IMR-90 (cell line): Measurements from ENCODE around the gene GLCCI1.

Experiments used
- BHLHE40 ChIP-seq: fragments of 150-350 bp; IDR thresholded peaks from 2 replicates; pipeline ENCODE4 v1.6.1; 2016; ENCODE audit warnings: mild to moderate bottlenecking, low read depth, low read length
- CEBPB ChIP-seq: IDR thresholded peaks from 2 replicates; pipeline ENCODE4 v1.6.1; 2012; ENCODE audit warnings: low read depth, low read length, improper control_type of control experiment
- CHD1 ChIP-seq: IDR thresholded peaks from 2 replicates; pipeline ENCODE4 v1.6.1; 2012; ENCODE audit warnings: low read depth, low read length, improper control_type of control experiment
- NFE2L2 ChIP-seq: fragments of 150-350 bp; IDR thresholded peaks from 2 replicates; pipeline ENCODE4 v1.6.1; 2016; ENCODE audit warnings: low read depth, mild to moderate bottlenecking, low read length
- POLR2A ChIP-seq: IDR thresholded peaks from 2 replicates; pipeline ENCODE4 v1.6.1; 2012; ENCODE audit warnings: mild to moderate bottlenecking, low read depth, low read length
- RAD21 ChIP-seq: IDR thresholded peaks from 2 replicates; pipeline ENCODE4 v1.6.1; 2012; ENCODE audit warnings: low read length, improper control_type of control experiment
- SMC3 ChIP-seq: fragments of 150-350 bp; IDR thresholded peaks from 2 replicates; pipeline ENCODE4 v1.6.1; 2016; ENCODE audit warnings: low read depth, mild to moderate bottlenecking, antibody characterized with exemption, low read length, moderate library complexity
- TF ChIP-seq, protein P1 (sequence below): conservative IDR thresholded peaks from 2 replicates; pipeline ENCODE4 v1.5.1; 2012; ENCODE audit warnings: mild to moderate bottlenecking, low read depth, low read length, improper control_type of control experiment
- TF ChIP-seq, protein P2 (sequence below): fragments of 150-350 bp; IDR thresholded peaks from 2 replicates; pipeline ENCODE4 v1.6.1; 2017; ENCODE audit warnings: mild to moderate bottlenecking, antibody characterized with exemption, low read length, low read depth

DNA sequence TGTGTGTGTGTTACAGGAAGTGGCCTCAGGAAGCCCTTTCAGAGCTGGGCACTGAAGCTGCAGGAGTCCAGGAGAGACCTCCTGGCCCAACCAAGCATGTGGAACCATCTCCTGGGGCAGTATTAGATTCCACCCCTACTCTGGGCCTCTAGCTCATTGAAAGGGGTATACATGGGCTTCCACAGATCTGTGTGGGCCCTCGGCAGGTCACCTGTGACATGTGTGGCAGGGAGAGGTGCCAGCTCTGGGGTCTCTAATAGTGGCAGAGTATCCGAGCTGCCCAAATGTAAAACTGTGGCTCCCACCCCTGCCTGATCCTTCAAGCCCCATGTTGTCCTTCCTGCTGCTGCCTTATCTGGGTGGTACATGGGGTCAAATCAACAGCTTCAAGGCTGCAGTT, 144.1 kb downstream of the GLCCI1 start:
- TF ChIP-seq RAD21 (no peak), POLR2A (no peak), BHLHE40 (no peak), SMC3 (no peak), NFE2L2 (no peak), CEBPB (no peak), CHD1 (no peak)
- TF ChIP-seq, protein P1, sequence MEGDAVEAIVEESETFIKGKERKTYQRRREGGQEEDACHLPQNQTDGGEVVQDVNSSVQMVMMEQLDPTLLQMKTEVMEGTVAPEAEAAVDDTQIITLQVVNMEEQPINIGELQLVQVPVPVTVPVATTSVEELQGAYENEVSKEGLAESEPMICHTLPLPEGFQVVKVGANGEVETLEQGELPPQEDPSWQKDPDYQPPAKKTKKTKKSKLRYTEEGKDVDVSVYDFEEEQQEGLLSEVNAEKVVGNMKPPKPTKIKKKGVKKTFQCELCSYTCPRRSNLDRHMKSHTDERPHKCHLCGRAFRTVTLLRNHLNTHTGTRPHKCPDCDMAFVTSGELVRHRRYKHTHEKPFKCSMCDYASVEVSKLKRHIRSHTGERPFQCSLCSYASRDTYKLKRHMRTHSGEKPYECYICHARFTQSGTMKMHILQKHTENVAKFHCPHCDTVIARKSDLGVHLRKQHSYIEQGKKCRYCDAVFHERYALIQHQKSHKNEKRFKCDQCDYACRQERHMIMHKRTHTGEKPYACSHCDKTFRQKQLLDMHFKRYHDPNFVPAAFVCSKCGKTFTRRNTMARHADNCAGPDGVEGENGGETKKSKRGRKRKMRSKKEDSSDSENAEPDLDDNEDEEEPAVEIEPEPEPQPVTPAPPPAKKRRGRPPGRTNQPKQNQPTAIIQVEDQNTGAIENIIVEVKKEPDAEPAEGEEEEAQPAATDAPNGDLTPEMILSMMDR = no peak
- TF ChIP-seq, protein P2, sequence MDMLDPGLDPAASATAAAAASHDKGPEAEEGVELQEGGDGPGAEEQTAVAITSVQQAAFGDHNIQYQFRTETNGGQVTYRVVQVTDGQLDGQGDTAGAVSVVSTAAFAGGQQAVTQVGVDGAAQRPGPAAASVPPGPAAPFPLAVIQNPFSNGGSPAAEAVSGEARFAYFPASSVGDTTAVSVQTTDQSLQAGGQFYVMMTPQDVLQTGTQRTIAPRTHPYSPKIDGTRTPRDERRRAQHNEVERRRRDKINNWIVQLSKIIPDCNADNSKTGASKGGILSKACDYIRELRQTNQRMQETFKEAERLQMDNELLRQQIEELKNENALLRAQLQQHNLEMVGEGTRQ = no peak
